Fibroblast of lung (primary cell): ENCODE data around the gene PDE4B.

ENCODE experiments used
- CTCF ChIP-seq, 2 donors: IDR thresholded peaks in 1 of 2; conservative IDR thresholded peaks in 1 of 2; 1 replicate in 1 of 2; 2 replicates in 1 of 2; pipeline ENCODE4 v1.5.1; 2011 to 2012; ENCODE audit warnings: low read length in 2 of 2, control low read depth in 1 of 2, inconsistent platforms in 1 of 2, low read depth in 1 of 2, mild to moderate bottlenecking in 1 of 2
- EZH2 ChIP-seq: IDR thresholded peaks from 2 replicates; pipeline ENCODE4 v1.5.1; 2012; ENCODE audit warnings: low read length, control low read depth, mild to moderate bottlenecking; ENCODE audit errors: missing control alignments

GRCh38 chr1:66281808-66282207 lies 489.1 kb downstream of the PDE4B start:
- TF ChIP-seq CTCF (conservative IDR thresholded peaks at IDR 0.05 in 1 of 2, IDR thresholded peaks at IDR 0.05 in 1 of 2; ENCODE audit: low read depth in 1 of 2, low read length in 2 of 2) (no peak), EZH2 (no peak)
